ENCODE results near the gene TOMM34. TPM values are rescaled to one million over a fixed set of nuclear protein-coding genes. Genes with fewer than 3 reads are reported as not detected.

TOMM34 gene
- total RNA-seq, 4 donors from 2014 or later = 18.4 to 26.0 (median 23.0) TPM

DNA sequence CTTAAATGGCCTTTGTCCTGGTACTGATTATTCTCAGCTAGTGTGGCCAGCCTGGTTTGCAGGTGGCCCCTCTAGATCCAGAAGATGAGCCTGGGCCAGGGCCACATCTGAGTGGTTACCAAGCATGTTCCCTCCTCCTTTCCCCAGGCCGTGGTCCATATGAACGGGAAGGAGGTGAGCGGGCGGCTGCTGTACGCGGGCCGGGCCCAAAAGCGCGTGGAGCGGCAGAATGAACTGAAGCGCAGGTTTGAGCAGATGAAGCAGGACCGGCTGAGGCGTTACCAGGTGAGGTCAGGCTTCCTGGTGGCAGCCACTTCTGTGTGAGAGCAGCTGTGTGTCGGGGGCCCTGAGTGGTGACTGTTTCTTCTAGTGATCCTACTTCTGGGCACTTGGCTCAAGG, 38.8 kb downstream of the TOMM34 start:
- DNase-seq = no peak
- TF ChIP-seq CTCF (IDR thresholded peaks at IDR 0.05) = no peak
- TF ChIP-seq POLR2A (IDR thresholded peaks at IDR 0.05) = no peak
- no peaks in the 10 kb centered on the region for H3K4me1 ChIP-seq
- peaks cover 0 to 9% of the 10 kb centered on the region in 2 donors for H3K36me3 ChIP-seq
- intact Hi-C loops (cut with DNase I) = no loop called here
- H3K9me3 ChIP-seq = no peaks in the 10 kb centered on the region
- WGBS, 2 donors = 97 to 98% methylated on average over 14 of the region's 14 CpGs
- no peak overlapping the region for H3K27ac ChIP-seq
- no peaks in the 10 kb centered on the region for H3K27me3 ChIP-seq
- H3K4me3 ChIP-seq (replicated peaks in 1 of 3) = no peak overlapping the region

GRCh38 chr20:44918761-44919160, 41.4 kb downstream of the TOMM34 start:
- H3K36me3 ChIP-seq = peaks cover 0 to 9% of the 10 kb centered on the region in 2 donors
- WGBS, 2 donors = 93 to 95% methylated on average over 10 of the region's 10 CpGs
- DNase-seq = no peak

DNA sequence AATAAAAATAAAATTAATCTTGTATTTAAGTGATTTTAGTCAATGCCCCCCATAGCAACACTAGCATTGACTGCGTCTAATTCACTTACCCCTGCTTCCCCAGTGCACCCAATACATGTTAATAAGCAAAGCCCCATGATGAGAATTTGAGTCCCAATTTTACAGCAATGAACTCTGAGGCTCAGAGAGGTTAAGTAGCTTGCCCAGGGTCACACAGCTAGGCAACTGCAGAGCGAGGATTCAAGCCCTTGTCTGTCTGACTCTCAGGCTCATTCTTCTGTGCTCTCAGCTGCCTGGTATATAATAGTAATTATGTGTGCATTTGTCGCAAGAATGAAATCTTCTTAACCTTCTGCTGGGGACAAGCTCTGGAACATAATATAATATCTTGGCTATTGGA, 41.9 kb downstream of the TOMM34 start:
- WGBS, 2 donors = 96 to 99% methylated on average over 3 of the region's 3 CpGs
- Histone ChIP-seq H3K4me3 (replicated peaks in 1 of 3) (no peak overlapping the region), H3K4me1 (no peaks in the 10 kb centered on the region), H3K27ac (no peak overlapping the region), H3K36me3 (peaks cover 0 to 9% of the 10 kb centered on the region in 2 donors), H3K27me3 (no peaks in the 10 kb centered on the region), H3K9me3 (no peaks in the 10 kb centered on the region)
- no peak for DNase-seq
- intact Hi-C loops (cut with DNase I) = no loop called here
- no peak for TF ChIP-seq POLR2A (IDR thresholded peaks at IDR 0.05)
- no peak for TF ChIP-seq CTCF (IDR thresholded peaks at IDR 0.05)

More at GRCh38 chr20:44918761-44919160, 41.4 kb downstream of the TOMM34 start:
- no peak overlapping the region for H3K27ac ChIP-seq
- H3K27me3 ChIP-seq = no peaks in the 10 kb centered on the region
- no peak for TF ChIP-seq CTCF (IDR thresholded peaks at IDR 0.05)
- TF ChIP-seq POLR2A (IDR thresholded peaks at IDR 0.05) = no peak
- no peaks in the 10 kb centered on the region for H3K4me1 ChIP-seq
- no peak overlapping the region for H3K4me3 ChIP-seq (replicated peaks in 1 of 3)
- H3K9me3 ChIP-seq = no peaks in the 10 kb centered on the region
- intact Hi-C loops (cut with DNase I) = no loop called here

DNA sequence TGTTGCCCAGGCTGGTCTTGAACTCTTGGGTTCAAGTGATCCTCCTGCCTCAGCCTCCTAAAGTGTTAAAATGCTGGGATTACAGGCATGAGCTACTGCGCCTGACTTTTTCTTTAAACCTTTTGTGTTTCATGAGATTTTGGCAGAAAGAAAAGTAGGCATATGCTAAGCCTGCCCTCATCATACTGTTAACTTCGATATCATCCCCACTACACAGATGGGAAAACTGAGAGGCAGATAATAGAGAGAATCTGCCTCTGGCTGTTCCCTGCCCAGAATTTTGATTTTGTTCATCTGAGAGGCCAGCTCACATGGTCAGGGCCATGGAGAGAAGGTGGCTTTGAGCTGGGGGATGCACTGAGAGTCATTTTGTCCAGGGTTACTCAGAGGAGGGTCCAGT, 42.8 kb downstream of the TOMM34 start:
- Histone ChIP-seq H3K27ac (no peak overlapping the region), H3K27me3 (no peaks in the 10 kb centered on the region), H3K4me1 (no peaks in the 10 kb centered on the region), H3K9me3 (no peaks in the 10 kb centered on the region), H3K36me3 (peaks cover 0 to 3% of the 10 kb centered on the region in 2 donors), H3K4me3 (replicated peaks in 1 of 3) (no peak overlapping the region)
- TF ChIP-seq POLR2A (IDR thresholded peaks at IDR 0.05) = no peak
- no peak for TF ChIP-seq CTCF (IDR thresholded peaks at IDR 0.05)
- 95 to 100% methylated on average over 2 of the region's 2 CpGs for WGBS, 2 donors
- no peak for DNase-seq
- intact Hi-C loops (cut with DNase I) = no loop called here

GRCh38 chr20:44916586-44916985, 43.6 kb downstream of the TOMM34 start:
- Histone ChIP-seq H3K4me1 (no peaks in the 10 kb centered on the region), H3K27me3 (no peaks in the 10 kb centered on the region), H3K36me3 (peaks cover 0 to 3% of the 10 kb centered on the region in 2 donors), H3K9me3 (no peaks in the 10 kb centered on the region), H3K4me3 (replicated peaks in 1 of 3) (no peak overlapping the region), H3K27ac (no peak overlapping the region)
- intact Hi-C loops (cut with DNase I) = no loop called here
- no peak for DNase-seq
- TF ChIP-seq CTCF (IDR thresholded peaks at IDR 0.05) (no peak), POLR2A (IDR thresholded peaks at IDR 0.05) (no peak)
- WGBS, 2 donors = 94 to 97% methylated on average over 12 of the region's 12 CpGs
